H1 (cell line): ENCODE data around the gene MCC. TPM values are rescaled to one million over a fixed set of nuclear protein-coding genes. Genes with fewer than 3 reads are reported as not detected.

Experiments used
- CTCF ChIA-PET: fragments of 300-600 bp; sonication (Branson Sonifier 250); formaldehyde crosslinking; loops from one replicate; lab custom pipeline; 2021; ENCODE audit not compliant: partially characterized antibody; lab: Charles Lee
- POLR2A ChIA-PET: fragments of 300-600 bp; sonication (Branson Sonifier 250); formaldehyde crosslinking; loops from one replicate; lab custom pipeline; 2021; ENCODE audit warnings: inconsistent platforms; ENCODE audit not compliant: partially characterized antibody; lab: Charles Lee
- DNase-seq, 2 experiments: peaks; one replicate each; pipeline versions ENCODE4 v3.0.0 to v3.0.0-alpha.2; 2010 to 2022; ENCODE audit warnings: low spot score in 2 of 2, low read depth in 1 of 2, mixed read lengths in 1 of 2
- FAIRE-seq: peaks from 2 replicates; lab custom pipeline; 2011; peaks lifted over from hg19 to GRCh38; lab: Jason Lieb, UNC
- H2AFZ ChIP-seq: 2 replicates; pipeline ENCODE4 v1.8.1; 2012; ENCODE audit warnings: low read length, inconsistent platforms
- H2AK5ac ChIP-seq: 2 replicates; pipeline ENCODE4 v1.6.1; 2013; ENCODE audit warnings: low read depth, low read length
- H2BK120ac ChIP-seq: replicated peaks from 2 replicates; pipeline ENCODE3; 2013; ENCODE audit warnings: low read depth, low read length, inconsistent platforms
- H2BK12ac ChIP-seq: 2 replicates; pipeline ENCODE4 v1.6.1; 2013; ENCODE audit warnings: low read depth, low read length
- H2BK15ac ChIP-seq: 2 replicates; pipeline ENCODE4 v1.6.1; 2013; ENCODE audit warnings: low read length
- H2BK20ac ChIP-seq: 2 replicates; pipeline ENCODE4 v1.6.1; 2013; ENCODE audit warnings: low read length
- H2BK5ac ChIP-seq: 2 replicates; pipeline ENCODE4 v1.6.1; 2013; ENCODE audit warnings: low read depth, low read length
- H3K14ac ChIP-seq: 2 replicates; pipeline ENCODE4 v1.6.1; 2013; ENCODE audit warnings: inconsistent platforms; ENCODE audit not compliant: insufficient read length
- H3K18ac ChIP-seq: 2 replicates; pipeline ENCODE4 v1.6.1; 2013; ENCODE audit warnings: low read length; ENCODE audit errors: extremely low read depth
- H3K23ac ChIP-seq: 2 replicates; pipeline ENCODE4 v1.6.1; 2013; ENCODE audit warnings: inconsistent platforms; ENCODE audit not compliant: insufficient read length
- H3K23me2 ChIP-seq: 2 replicates; pipeline ENCODE4 v1.6.1; 2013; ENCODE audit warnings: low read depth, low read length
- H3K27ac ChIP-seq: 2 replicates; pipeline ENCODE4 v1.6.1; 2011; ENCODE audit warnings: low read depth, low read length, inconsistent platforms
- H3K27me3 ChIP-seq, 4 experiments: replicated peaks in 1 of 4; 1 replicate in 1 of 4; 2 replicates in 3 of 4; pipeline versions ENCODE4 v1.6.1 to v1.8.1; 2011 to 2013; ENCODE audit warnings: low read length in 3 of 4, mild to moderate bottlenecking in 3 of 4, inconsistent platforms in 2 of 4, mixed read lengths in 2 of 4, moderate library complexity in 1 of 4; ENCODE audit not compliant: control insufficient read depth in 3 of 4, insufficient read depth in 3 of 4; ENCODE audit errors: extremely low read depth in 1 of 4
- H3K36me3 ChIP-seq, 4 experiments: 2 replicates each; pipeline versions ENCODE4 v1.6.1 to v1.8.1; 2011 to 2013; ENCODE audit warnings: mild to moderate bottlenecking in 4 of 4, low read length in 3 of 4, moderate library complexity in 2 of 4, control low read depth in 1 of 4, inconsistent platforms in 1 of 4; ENCODE audit not compliant: insufficient read depth in 4 of 4, control insufficient read depth in 2 of 4
- H3K4ac ChIP-seq: replicated peaks from 2 replicates; pipeline ENCODE3; 2013; ENCODE audit warnings: low read length, low read depth, mixed read lengths, inconsistent platforms; ENCODE audit not compliant: insufficient read length
- H3K4me1 ChIP-seq, 4 experiments: replicated peaks in 1 of 4; 1 replicate in 1 of 4; 2 replicates in 3 of 4; pipeline versions ENCODE4 v1.6.1 to v1.8.1; 2011 to 2013; ENCODE audit warnings: low read length in 3 of 4, inconsistent platforms in 2 of 4, mixed read lengths in 1 of 4; ENCODE audit not compliant: insufficient read depth in 4 of 4, control insufficient read depth in 3 of 4
- H3K4me2 ChIP-seq, 2 experiments: 2 replicates each; pipeline versions ENCODE4 v1.6.1 to v1.8.1; 2011 to 2013; ENCODE audit warnings: low read depth in 2 of 2, low read length in 2 of 2, control low read depth in 1 of 2, inconsistent platforms in 1 of 2, mild to moderate bottlenecking in 1 of 2; ENCODE audit not compliant: insufficient read depth in 1 of 2
- H3K4me3 ChIP-seq, 4 experiments: fragments of 200-600, 300-600 bp in 1 of 4; sonication (generic), shearing (Covaris generic), sonication (Bioruptor Twin) in 1 of 4; 2 replicates each; pipeline versions ENCODE4 v1.5.1 to v1.8.1; 2011 to 2016; ENCODE audit warnings: low read length in 4 of 4, low read depth in 3 of 4, control low read depth in 2 of 4, inconsistent platforms in 2 of 4, mild to moderate bottlenecking in 2 of 4, mixed read lengths in 1 of 4, moderate library complexity in 1 of 4; ENCODE audit not compliant: insufficient read depth in 2 of 4; ENCODE audit errors: extremely low read depth in 1 of 4
- H3K56ac ChIP-seq: replicated peaks from 2 replicates; pipeline ENCODE3; 2013; ENCODE audit warnings: low read depth, mild to moderate bottlenecking, mixed read lengths, low read length, inconsistent platforms; ENCODE audit not compliant: insufficient read length
- H3K79me1 ChIP-seq: 2 replicates; pipeline ENCODE4 v1.6.1; 2013; ENCODE audit warnings: low read depth, low read length, control low read depth
- H3K79me2 ChIP-seq, 2 experiments: 2 replicates each; pipeline versions ENCODE4 v1.6.1 to v1.8.1; 2012 to 2013; ENCODE audit warnings: low read length in 2 of 2, mild to moderate bottlenecking in 2 of 2, inconsistent platforms in 1 of 2; ENCODE audit not compliant: insufficient read depth in 2 of 2, control insufficient read depth in 1 of 2
- H3K9ac ChIP-seq, 4 experiments: replicated peaks in 1 of 4; 1 replicate in 1 of 4; 2 replicates in 3 of 4; pipeline versions ENCODE4 v1.6.1 to v1.8.1; 2011 to 2013; ENCODE audit warnings: low read depth in 3 of 4, low read length in 3 of 4, control low read depth in 2 of 4, mild to moderate bottlenecking in 2 of 4, moderate library complexity in 2 of 4, inconsistent platforms in 1 of 4; ENCODE audit errors: extremely low read depth in 1 of 4
- H3K9me3 ChIP-seq, 2 experiments: 2 replicates each; pipeline versions ENCODE4 v1.6.1 to v1.8.1; 2012 to 2013; ENCODE audit warnings: mild to moderate bottlenecking in 2 of 2, moderate library complexity in 2 of 2, control low read depth in 1 of 2, inconsistent platforms in 1 of 2, low read depth in 1 of 2, low read length in 1 of 2, mixed read lengths in 1 of 2; ENCODE audit not compliant: insufficient read depth in 2 of 2
- H4K20me1 ChIP-seq, 2 experiments: replicated peaks in 1 of 2; 2 replicates each; pipeline versions ENCODE3 to v1.8.1; 2011 to 2013; ENCODE audit warnings: inconsistent platforms in 2 of 2, low read length in 2 of 2, mild to moderate bottlenecking in 1 of 2; ENCODE audit not compliant: insufficient read depth in 2 of 2, control insufficient read depth in 1 of 2
- H4K5ac ChIP-seq: 2 replicates; pipeline ENCODE4 v1.6.1; 2013; ENCODE audit warnings: low read length, low read depth, mixed read lengths, inconsistent platforms; ENCODE audit not compliant: insufficient read length
- H4K8ac ChIP-seq: 2 replicates; pipeline ENCODE4 v1.8.0; 2013; ENCODE audit warnings: mild to moderate bottlenecking, moderate library complexity, low read length, inconsistent platforms; ENCODE audit not compliant: insufficient read depth; ENCODE audit errors: extremely low read depth
- H4K91ac ChIP-seq: replicated peaks from 2 replicates; pipeline ENCODE3; 2013; ENCODE audit warnings: low read length, mixed read lengths, inconsistent platforms; ENCODE audit not compliant: insufficient read length
- HDAC2 ChIP-seq, 2 experiments: fragments of 300-600 bp in 1 of 2; sonication (generic) in 1 of 2; IDR thresholded peaks; 2 replicates each; pipeline ENCODE4 v1.6.1; 2011 to 2012; ENCODE audit warnings: low read depth in 2 of 2, low read length in 2 of 2, mild to moderate bottlenecking in 2 of 2, moderate library complexity in 2 of 2, borderline replicate concordance in 1 of 2, inconsistent platforms in 1 of 2
- KDM1A ChIP-seq: fragments of 200-600, 300-600 bp; sonication (generic); IDR thresholded peaks from 2 replicates; pipeline ENCODE4 v1.7.1; 2016; ENCODE audit warnings: mild to moderate bottlenecking, low read length, borderline replicate concordance
- KDM4A ChIP-seq: IDR thresholded peaks from one replicate; pipeline ENCODE4 v1.7.1; 2012; ENCODE audit warnings: low read depth, mild to moderate bottlenecking, moderate library complexity, low read length, inconsistent platforms; ENCODE audit not compliant: severe bottlenecking
- WGBS, 2 experiments: shearing (Covaris generic) in 1 of 2; methylation state at CpG; one replicate each; pipeline versions ENCODE4 v1.1.6 to v1.1.7; 2013 to 2015; ENCODE audit warnings: low lambda C conversion rate in 2 of 2, mixed read lengths in 2 of 2, inconsistent platforms in 1 of 2, low coverage in 1 of 2, missing lambda C conversion rate in 1 of 2; ENCODE audit not compliant: insufficient replicate concordance in 2 of 2, insufficient coverage in 1 of 2, insufficient read length in 1 of 2; ENCODE audit errors: extremely low coverage in 1 of 2, missing lambda C conversion rate in 1 of 2; 5-methylcytosine and 5-hydroxymethylcytosine counted together
- polyA plus RNA-seq, 7 experiments: library from polyadenylated mRNA; depleted of rRNA in 3 of 7; stranded (reverse) in 5 of 7; unstranded in 2 of 7; fragments of >200 nt in 5 of 7; fragments of 200-250 nt in 2 of 7; gene quantifications; 1 replicate in 5 of 7; 2 replicates in 1 of 7; 4 replicates in 1 of 7; pipeline versions ENCODE4 v1.2.1 to v1.2.3, GENCODE V29; 2011 to 2013; ENCODE audit warnings: missing spikeins in 2 of 7, mixed read lengths in 2 of 7
- total RNA-seq: library from RNA; stranded (reverse); fragmentation: NEBNext Ultra II Directional; extraction: Animal tissue kit (Norgen Biotek cat#: 25700); gene quantifications from 2 replicates; pipeline ENCODE4 v1.2.1, GENCODE V29; 2021

The MCC gene
- total and polyA plus RNA-seq, 2 of the 8 experiments (the other 6 are each of a cell fraction or from before 2014, with no cell fraction given) = 2.6 to 18.3 TPM

DNA sequence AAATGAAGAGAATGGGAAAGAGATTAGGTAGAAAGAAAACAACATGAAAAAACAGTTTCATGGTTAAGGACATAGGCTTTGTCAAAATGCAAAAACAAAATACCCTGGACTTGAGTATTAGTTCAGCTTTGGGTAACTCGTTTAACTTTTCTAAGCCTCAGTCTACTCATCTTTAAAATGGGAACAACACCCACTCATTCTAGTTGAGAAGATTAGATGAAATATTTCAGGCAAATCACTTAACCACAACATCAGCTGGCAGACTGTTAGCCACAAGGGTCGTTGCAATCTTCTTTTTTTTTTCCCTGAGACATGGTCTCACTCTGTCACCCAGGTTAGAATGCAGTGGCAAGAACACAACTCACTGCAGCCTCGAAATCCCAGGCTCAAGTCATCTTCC lies 326.0 kb downstream of the MCC start:
- Histone ChIP-seq H2BK5ac (no peak overlapping the region), H3K56ac (no peak overlapping the region), H3K4me1 (peaks cover 0 to 15% (median 3%) of the 10 kb centered on the region in 4 experiments; a peak in 3 of 7 replicates), H3K23ac (no peak overlapping the region), H3K4me2 (no peak overlapping the region), H4K91ac (no peak overlapping the region), H2AFZ (no peak overlapping the region), H3K23me2 (no peaks in the 10 kb centered on the region), H2BK12ac (no peak overlapping the region), H2BK120ac (no peak overlapping the region), H2AK5ac (no peak overlapping the region), H3K79me1 (no peaks in the 10 kb centered on the region), H3K4ac (no peak overlapping the region), H2BK15ac (no peak overlapping the region), H4K20me1 (no peaks in the 10 kb centered on the region), H3K27ac (no peak overlapping the region), H3K27me3 (peaks cover 0 to 1% (median 0%) of the 10 kb centered on the region in 4 experiments; a peak in 1 of 7 replicates), H3K4me3 (no peak overlapping the region), H4K8ac (no peak overlapping the region), H3K36me3 (no peaks in the 10 kb centered on the region), H3K79me2 (peaks cover 0 to 3% of the 10 kb centered on the region in 2 experiments; a peak in 1 of 4 replicates), H3K18ac (no peak overlapping the region), H3K14ac (no peak overlapping the region), H4K5ac (no peak overlapping the region), H2BK20ac (no peak overlapping the region), H3K9ac (no peak overlapping the region), H3K9me3 (no peaks in the 10 kb centered on the region)
- DNase-seq = no peak
- POLR2A ChIA-PET = interaction anchor here (0.6 kb wide), 1 partner anchor 26 kb away, joined by 3 read pairs; no protein-coding TSS in a partner anchor
- 85% methylated on average over 3 of the region's 3 CpGs; no CpG with 5 or more reads in 1 of the 2 experiments for whole genome bisulfite sequencing, 2 experiments
- TF ChIP-seq KDM4A (no peak), KDM1A (peak; percentile 89; the same call in 1 of the 2 replicates), HDAC2 (IDR thresholded peaks at IDR 0.05; ENCODE audit: borderline replicate concordance in 1 of 2, low read depth in 2 of 2, low read length in 2 of 2) (peak in 1 of 2 experiments; percentile 73; a peak in 1 of 4 replicates)
- FAIRE-seq = no peak
- CTCF ChIA-PET = interaction anchor here (0.6 to 1.3 kb wide), 3 partner anchors 27 to 139 kb away, joined by 4 to 5 read pairs (median 4); no protein-coding TSS in a partner anchor
